A204.1 (cell line): ENCODE data around the gene HSD17B14.
"Not testable (repeated sequence)": the region's sequence is repeated elsewhere in the genome, so short reads cannot be mapped to it uniquely, and the experiment has no call there.

Source experiments
- FAIRE-seq: peaks from 2 replicates; lab custom pipeline; 2012; peaks lifted over from hg19 to GRCh38; lab: Jason Lieb, UNC

HSD17B14 gene

GRCh38 chr19:48796298-48797083 is 39.8 kb downstream of the HSD17B14 start:
- no peak for FAIRE-seq

DNA sequence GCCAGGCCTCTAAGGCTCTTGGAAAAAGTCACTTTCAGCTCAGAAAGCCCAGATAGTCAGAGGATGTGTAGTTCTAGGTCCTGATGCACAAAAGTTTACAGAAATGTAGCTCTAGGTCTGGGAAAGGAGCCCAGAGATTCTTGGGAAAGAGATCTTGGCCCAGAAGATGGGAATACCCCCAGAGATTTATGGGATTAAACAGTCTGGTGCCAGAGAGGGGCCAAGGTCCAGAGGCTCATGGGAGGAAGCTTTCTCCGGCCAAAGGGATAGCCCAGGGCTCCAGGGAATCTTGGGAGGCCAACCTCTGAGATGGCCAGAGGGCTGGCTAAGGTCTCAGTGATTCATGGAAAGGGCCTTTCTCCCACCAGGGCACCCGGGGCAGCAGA is 40.6 kb downstream of the HSD17B14 start:
- FAIRE-seq = no peak

- FAIRE-seq = peak; percentile 94
These were observed 41.1 kb downstream of the HSD17B14 start for GRCh38 chr19:48795055-48795684.

DNA sequence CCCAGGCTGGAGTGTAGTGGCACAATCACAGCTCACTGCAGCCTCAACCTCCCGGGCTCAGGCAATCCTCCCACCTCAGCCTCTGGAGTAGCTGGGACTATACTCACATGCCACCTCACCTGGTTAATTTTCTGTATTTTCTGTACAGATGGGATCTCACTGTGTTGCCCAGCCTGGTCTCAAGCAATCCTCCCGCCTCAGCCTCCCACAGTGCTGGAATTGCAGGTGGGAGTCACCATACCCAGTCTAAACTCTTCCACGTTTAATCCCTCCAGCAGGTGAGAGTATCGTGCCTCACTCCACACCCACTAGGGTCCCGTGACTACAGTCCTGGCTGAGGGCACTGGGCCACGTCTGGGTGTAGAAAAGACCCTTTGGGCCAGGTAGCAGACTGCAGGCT is 42.0 kb downstream of the HSD17B14 start:
- no peak for FAIRE-seq

- no peak for FAIRE-seq
These were observed 43.0 kb downstream of the HSD17B14 start for GRCh38 chr19:48793271-48793670.

DNA sequence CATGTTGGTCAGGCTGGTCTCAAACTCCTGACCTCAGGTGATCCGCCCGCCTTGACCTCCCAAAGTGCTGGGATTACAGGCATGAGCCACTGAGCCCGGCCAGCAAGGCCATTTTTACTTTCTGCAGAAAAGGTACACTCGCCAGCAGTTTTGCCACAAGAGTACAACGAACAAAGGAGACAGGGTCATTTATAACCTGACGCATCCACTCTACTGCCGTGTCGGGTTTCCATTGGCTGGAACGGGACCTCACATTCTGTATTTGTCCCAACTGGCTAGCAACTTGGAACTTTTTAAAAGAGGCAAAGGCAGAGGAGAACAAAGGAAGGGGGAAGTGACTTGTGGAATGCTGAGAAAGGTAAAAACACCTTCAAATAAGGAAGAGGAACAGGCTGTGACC is 49.0 kb downstream of the HSD17B14 start:
- FAIRE-seq = not testable (repeated sequence)

DNA sequence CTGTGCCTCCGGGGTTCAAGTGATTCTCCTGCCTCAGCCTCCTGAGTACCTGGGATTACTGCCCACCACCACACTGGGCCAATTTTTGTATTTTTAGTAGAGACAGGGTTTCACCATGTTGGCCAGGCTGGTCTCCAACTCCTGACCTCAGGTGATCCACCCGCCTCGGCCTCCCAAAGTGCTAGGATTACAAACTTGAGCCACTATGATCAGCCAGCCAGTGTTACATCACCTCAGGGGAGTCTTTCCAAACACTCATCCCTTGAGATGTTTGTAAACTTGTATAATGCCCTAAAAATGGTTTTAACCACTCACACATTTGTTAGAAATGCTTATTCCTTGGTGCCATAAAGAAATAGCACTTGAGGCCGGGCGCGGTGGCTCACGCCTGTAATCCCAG is 49.9 kb downstream of the HSD17B14 start:
- not testable (repeated sequence) for FAIRE-seq

GRCh38 chr19:48784527-48784926 is 51.8 kb downstream of the HSD17B14 start:
- no peak for FAIRE-seq

DNA sequence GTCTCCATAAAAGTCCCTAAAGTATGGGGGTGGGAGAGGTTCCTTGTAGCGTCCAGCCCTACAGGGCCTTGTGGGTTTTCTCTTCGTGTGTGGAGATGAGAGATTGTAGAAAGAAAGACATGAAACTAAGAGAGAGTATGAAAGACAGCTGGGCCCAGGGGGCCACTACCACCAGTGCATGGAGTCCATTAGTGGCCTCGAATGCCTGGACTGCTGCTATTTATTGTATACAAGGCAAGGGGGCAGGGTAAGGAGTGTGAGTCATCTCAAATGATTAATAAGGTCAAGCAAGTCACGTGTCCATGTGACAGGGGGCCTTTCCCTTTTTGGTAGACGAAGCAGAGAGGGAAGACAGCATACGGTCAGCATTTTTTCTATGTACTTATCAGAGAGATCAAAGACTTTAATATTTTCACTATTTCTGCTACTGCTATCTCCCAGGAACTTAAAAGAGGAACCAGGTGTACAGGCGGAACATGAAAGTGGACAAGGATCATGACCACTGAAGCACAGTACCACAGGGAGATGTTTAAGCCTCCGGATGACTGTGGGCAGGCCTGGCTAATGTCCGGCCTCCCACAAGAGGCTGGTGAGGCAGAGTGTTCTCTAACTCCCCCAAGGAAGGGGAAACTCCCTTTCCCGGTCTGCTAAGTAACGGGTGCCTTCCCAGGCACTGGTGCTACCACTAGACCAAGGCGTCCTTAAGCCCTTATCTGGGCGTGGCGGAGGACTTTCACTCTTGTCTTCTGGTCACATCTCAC is 55.5 kb downstream of the HSD17B14 start:
- no peak for FAIRE-seq

DNA sequence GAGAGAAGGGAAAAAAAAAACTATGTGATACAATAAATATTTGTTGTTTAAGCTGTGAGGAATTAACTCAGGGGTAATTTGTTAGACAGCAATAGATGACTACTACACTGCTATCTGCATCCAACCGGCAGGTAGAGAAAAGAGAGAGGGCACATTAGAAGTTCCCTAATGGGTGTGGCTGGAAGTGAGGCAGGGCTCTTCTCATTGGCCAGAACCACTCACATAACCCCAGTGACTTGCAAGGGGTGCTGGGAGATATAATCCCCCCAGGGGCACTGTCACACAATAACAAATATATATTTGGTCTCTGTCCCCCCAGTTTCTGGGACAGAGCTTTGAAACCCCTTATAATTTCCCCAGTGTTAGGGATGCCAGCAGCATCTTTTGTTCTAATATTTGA is 56.7 kb downstream of the HSD17B14 start:
- no peak for FAIRE-seq

DNA sequence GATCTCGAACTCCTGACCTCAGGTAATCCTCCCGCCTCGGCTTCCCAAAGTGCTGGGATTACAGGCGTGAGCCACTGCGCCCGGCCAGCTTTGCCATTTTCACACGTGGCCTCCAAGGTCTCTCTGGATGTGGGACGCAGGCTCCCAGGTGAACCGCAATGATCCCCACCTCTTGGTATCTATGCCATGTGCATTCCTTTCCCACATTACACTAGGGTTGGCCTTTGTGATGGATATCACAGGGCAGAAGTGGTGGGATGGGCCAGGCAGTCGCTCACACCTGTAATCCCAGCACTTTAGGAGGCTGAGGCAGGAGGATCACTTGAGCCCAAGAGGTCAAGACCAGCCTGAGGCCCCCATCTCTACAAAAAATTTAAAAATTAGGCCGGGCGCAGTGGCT is 58.6 kb downstream of the HSD17B14 start:
- no peak for FAIRE-seq

DNA sequence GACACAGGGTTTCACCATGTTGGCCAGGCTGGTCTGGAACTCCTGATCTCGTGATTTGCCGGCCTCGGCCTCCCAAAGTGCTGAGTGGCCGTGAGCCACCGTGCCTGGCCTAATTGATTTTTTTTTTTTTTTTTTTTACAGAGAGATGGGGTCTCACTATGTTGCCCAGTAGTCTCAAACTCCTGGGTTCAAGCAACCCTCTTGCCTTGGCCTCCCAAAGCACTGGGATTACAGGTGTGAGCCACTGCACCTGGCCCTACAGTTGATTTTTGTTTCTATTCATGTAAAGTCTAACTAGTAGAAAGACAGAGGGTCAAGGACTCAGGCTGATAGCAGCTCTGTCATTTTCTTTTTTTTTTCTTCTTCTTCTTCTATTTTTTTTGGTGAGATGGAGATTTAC is 59.2 kb downstream of the HSD17B14 start:
- no peak for FAIRE-seq

DNA sequence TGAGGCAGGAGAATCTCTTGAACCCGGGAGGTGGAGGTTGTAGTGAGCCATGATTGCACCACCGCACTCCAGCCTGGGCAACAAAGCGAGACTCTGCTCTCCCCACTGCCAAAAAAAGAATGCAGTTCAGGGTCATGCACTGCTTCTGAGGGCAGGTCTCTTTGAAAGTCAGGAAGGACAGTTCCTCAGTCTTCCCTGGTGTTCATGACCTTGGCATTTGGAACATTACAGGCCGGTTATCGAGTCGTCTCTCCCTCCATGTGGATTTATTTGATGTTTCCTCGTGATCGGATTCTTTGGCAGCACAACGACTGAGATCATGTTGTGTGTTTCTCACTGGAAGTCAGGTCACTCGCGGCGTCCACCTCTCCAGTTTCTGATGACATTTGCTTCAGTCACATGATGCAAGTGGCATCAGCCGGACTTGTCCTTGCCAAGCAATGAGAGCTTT is 63.8 kb downstream of the HSD17B14 start:
- no peak for FAIRE-seq

DNA sequence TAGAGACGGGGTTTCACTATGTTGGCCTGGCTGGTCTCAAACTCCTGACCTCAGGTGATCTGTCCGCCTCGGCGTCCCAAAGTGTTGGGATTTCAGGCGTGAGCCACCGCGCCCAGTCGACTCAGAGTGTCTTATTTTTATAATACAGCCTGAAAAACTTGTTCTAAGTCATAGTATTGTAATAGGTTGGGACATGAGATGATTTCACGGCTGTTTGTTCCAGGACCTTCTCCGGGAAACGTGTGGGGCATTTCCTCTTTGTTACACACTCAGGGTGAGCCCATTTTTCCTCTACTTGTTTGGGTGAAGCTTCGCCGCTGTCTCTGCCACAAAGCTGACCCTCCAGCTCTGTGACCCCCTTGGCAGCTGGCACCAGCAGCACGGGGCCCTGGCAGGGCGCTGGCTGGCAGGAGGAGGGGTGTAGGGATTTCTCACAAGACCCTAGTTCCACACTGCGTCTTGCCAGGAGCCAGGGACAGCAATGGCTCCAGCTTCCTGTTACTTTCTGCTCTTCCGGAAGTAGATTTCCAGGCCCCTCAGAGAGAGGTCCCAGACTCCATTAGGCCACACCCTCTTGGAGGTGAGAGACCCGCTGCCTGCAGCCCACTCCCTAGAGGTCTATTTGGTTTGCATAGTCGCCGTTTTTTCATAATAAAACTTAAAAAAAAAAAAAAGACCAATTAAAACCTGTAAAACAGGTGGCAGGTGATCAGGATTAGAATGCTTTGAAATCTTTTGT is 65.4 kb downstream of the HSD17B14 start:
- FAIRE-seq = no peak

- FAIRE-seq = no peak
These were observed 66.0 kb downstream of the HSD17B14 start for GRCh38 chr19:48770266-48770665.

DNA sequence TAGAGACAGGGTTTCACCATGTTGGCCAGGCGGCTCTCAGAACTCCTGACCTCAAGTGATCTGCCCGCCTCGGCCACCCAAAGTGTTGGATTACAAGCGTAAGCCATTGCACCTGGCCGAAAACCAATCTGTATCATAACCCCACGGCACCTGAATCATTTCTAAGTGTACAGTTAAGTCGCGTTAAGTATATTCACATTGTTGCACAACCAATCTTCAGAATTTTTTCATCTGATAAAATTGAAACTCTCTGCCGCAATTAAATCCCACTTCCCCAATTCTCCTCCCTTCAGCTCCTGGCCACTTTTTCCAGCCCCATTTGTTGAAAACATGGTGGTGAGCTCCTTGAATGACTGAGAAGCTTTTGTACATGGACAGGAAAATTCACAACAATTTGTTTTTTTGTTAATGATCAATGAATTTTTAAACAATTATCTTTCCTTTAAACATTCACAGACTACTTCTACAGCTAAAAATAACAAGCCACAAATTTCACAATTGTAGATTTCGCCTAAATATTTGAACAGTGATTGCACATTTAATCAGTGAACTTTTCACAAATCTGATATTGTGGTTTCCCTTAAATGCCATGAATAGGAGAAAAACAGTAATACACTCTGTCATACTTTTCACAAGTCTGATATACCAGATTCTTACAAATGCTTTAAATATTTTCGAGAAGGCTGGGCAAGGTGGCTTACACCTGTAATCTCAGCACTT is 67.1 kb downstream of the HSD17B14 start:
- no peak for FAIRE-seq

DNA sequence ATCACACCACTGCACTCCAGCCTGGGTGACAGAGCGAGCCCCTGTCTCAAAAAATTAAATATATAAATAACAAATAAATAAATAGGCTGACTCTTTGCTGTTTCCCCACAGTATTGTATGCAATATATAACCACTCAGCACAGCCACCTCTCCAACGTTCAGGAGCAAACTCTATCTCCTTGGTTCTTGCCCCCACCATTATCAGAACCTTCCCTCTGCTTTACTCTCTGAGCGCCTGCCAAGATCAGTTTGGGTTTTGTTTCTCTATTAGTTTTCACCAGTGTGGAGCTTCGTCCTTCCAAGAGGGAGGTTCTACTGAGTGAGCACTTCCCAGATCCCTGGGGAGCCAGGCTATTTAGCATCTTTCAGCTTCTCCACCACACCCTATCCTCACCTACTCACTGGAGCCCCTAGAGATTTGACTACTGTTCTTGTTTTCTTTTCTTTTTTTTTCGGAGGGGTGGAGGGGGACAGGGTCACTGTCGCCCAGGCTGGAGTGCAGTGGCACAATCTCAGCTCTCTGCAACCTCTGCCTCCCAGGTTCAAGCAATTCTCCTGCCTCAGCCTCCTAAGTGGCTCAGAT is 68.0 kb downstream of the HSD17B14 start:
- FAIRE-seq = not testable (repeated sequence)

DNA sequence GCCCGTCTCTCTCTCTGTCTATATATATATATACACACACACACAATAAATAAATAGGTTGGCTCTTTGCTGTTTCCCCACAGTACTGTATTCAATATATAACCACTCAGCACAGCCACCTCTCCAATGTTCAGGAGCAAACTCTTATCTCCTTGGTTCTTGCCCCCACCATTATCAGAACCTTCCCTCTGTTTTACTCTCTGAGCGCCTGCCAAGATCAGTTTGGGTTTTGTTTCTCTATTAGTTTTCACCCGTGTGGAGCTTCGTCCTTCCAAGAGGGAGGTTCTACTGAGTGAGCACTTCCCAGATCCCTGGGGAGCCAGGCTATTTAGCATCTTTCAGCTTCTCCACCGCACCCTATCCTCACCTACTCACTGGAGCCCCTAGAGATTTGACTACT is 70.5 kb downstream of the HSD17B14 start:
- not testable (repeated sequence) for FAIRE-seq
